HCT116 (cell line): ENCODE results near the gene ZNF496. TPM values are rescaled to one million over a fixed set of nuclear protein-coding genes. Genes with fewer than 3 reads are reported as not detected.

ENCODE experiments used
- ATAC-seq: fragments of 200-7000 bp; cut with Tn5 transposase; 2 replicates; pipeline ENCODE4 v1.9.1; 2020; ENCODE audit warnings: mild to moderate bottlenecking, moderate library complexity
- BruUV-seq: library from RNA; stranded (reverse); fragments of 400-500 nt; replicated peaks from 2 replicates; lab custom pipeline; 2021; lab: Mats Ljungman, UMichigan
- CTCF ChIA-PET: fragments of 300-600 bp; sonication (Branson Sonifier 250); formaldehyde crosslinking; loops from one replicate; lab custom pipeline; 2021; ENCODE audit warnings: antibody characterized with exemption; lab: Charles Lee
- POLR2A ChIA-PET: fragments of 300-600, 350-600 bp; sonication (Branson Sonifier 250); formaldehyde crosslinking; loops from one replicate; lab custom pipeline; 2021; ENCODE audit warnings: antibody characterized with exemption; lab: Charles Lee
- RAD21 ChIA-PET, 2 experiments: fragments of 300-600 bp; sonication (Branson Sonifier 250); formaldehyde crosslinking; loops; one replicate each; lab custom pipeline; 2023; ENCODE audit warnings: low total read pairs in 2 of 2; ENCODE audit not compliant: uncharacterized antibody in 2 of 2, unreplicated experiment in 2 of 2, low non-redundant PET in 1 of 2; lab: Charles Lee
- DNase-seq: peaks from one replicate; pipeline ENCODE4 v3.0.0-alpha.2; 2010; ENCODE audit warnings: low read depth, low spot score
- H2AFZ ChIP-seq: fragments of 200-600 bp; shearing (Covaris generic), sonication (generic); 2 replicates; pipeline ENCODE4 v1.6.1; 2017; ENCODE audit warnings: low read depth, mixed run types, mixed read lengths, antibody characterized with exemption, low read length; ENCODE audit not compliant: poor library complexity, severe bottlenecking
- H3K27ac ChIP-seq: 2 replicates; pipeline ENCODE4 v1.5.1; 2012; ENCODE audit warnings: low read depth, low read length
- H3K27me3 ChIP-seq: fragments of 200-600 bp; sonication (generic); 2 replicates; pipeline ENCODE4 v1.6.1; 2016; ENCODE audit warnings: mixed run types, low read length, mixed read lengths; ENCODE audit not compliant: insufficient read depth
- H3K36me3 ChIP-seq, 2 experiments: fragments of 200-500 bp in 1 of 2; fragments of 200-600 bp in 1 of 2; sonication (Bioruptor generic) in 1 of 2; sonication (generic) in 1 of 2; 2 replicates each; pipeline versions ENCODE4 v1.5.1 to v1.6.1; 2014 to 2016; ENCODE audit warnings: low read length in 2 of 2, inconsistent platforms in 1 of 2, mixed read lengths in 1 of 2, mixed run types in 1 of 2; ENCODE audit not compliant: insufficient read depth in 2 of 2, control insufficient read depth in 1 of 2
- H3K4me1 ChIP-seq, 2 experiments: fragments of 200-600 bp in 1 of 2; sonication (generic) in 1 of 2; 2 replicates each; pipeline versions ENCODE4 v1.5.1 to v1.6.1; 2012 to 2017; ENCODE audit warnings: low read length in 2 of 2, inconsistent platforms in 1 of 2, mild to moderate bottlenecking in 1 of 2, mixed read lengths in 1 of 2, mixed run types in 1 of 2, moderate library complexity in 1 of 2; ENCODE audit not compliant: insufficient read depth in 2 of 2, control insufficient read depth in 1 of 2
- H3K4me2 ChIP-seq: fragments of 200-600 bp; sonication (generic); 2 replicates; pipeline ENCODE4 v1.6.1; 2017; ENCODE audit warnings: mixed run types, low read length, mixed read lengths
- H3K4me3 ChIP-seq, 2 experiments: fragments of 200-600 bp in 1 of 2; sonication (generic) in 1 of 2; replicated peaks in 1 of 2; 2 replicates each; pipeline ENCODE4 v1.5.1; 2011 to 2016; ENCODE audit warnings: low read length in 2 of 2, control low read depth in 1 of 2, low read depth in 1 of 2, mild to moderate bottlenecking in 1 of 2, mixed read lengths in 1 of 2, mixed run types in 1 of 2
- H3K79me2 ChIP-seq: fragments of 200-600 bp; sonication (generic); 2 replicates; pipeline ENCODE4 v1.6.1; 2017; ENCODE audit warnings: mild to moderate bottlenecking, mixed run types, low read length, moderate library complexity, mixed read lengths; ENCODE audit not compliant: insufficient read depth
- H3K9ac ChIP-seq: fragments of 200-600 bp; sonication (generic); 2 replicates; pipeline ENCODE4 v1.6.1; 2016; ENCODE audit warnings: low read length, mixed read lengths
- H3K9me2 ChIP-seq: fragments of 200-600 bp; sonication (generic), shearing (Covaris generic); 2 replicates; pipeline ENCODE4 v1.6.1; 2017; ENCODE audit warnings: mixed run types, mild to moderate bottlenecking, moderate library complexity; ENCODE audit not compliant: insufficient read depth
- H3K9me3 ChIP-seq, 2 experiments: fragments of 200-500 bp in 1 of 2; fragments of 200-600 bp in 1 of 2; sonication (Bioruptor generic) in 1 of 2; sonication (generic) in 1 of 2; 2 replicates each; pipeline ENCODE4 v1.6.1; 2014 to 2017; ENCODE audit warnings: low read length in 2 of 2, mixed read lengths in 2 of 2, inconsistent platforms in 1 of 2, low read depth in 1 of 2, mild to moderate bottlenecking in 1 of 2, mixed run types in 1 of 2, moderate library complexity in 1 of 2; ENCODE audit not compliant: control insufficient read depth in 1 of 2, insufficient read depth in 1 of 2
- H4K20me1 ChIP-seq: fragments of 200-600 bp; sonication (generic), shearing (Covaris generic); 2 replicates; pipeline ENCODE4 v1.6.1; 2017; ENCODE audit warnings: mixed run types, mild to moderate bottlenecking, moderate library complexity; ENCODE audit not compliant: insufficient read depth
- CBX3 ChIP-seq: IDR thresholded peaks from 2 replicates; pipeline ENCODE4 v1.6.1; 2012; ENCODE audit warnings: low read depth
- CEBPB ChIP-seq: IDR thresholded peaks from 2 replicates; pipeline ENCODE4 v1.6.1; 2012; ENCODE audit warnings: low read depth
- EZH2phosphoT487 ChIP-seq: fragments of 200-600 bp; IDR thresholded peaks from 2 replicates; pipeline ENCODE4 v1.6.1; 2018; ENCODE audit warnings: antibody characterized with exemption, borderline replicate concordance
- FOSL1 ChIP-seq: IDR thresholded peaks from 2 replicates; pipeline ENCODE4 v1.6.1; 2012; ENCODE audit warnings: low read depth
- POLR2A ChIP-seq: IDR thresholded peaks from 2 replicates; pipeline ENCODE4 v1.7.0; 2011; ENCODE audit warnings: borderline replicate concordance; ENCODE audit not compliant: insufficient read depth, insufficient read length; ENCODE audit errors: extremely low read depth
- RAD21 ChIP-seq: IDR thresholded peaks from 2 replicates; pipeline ENCODE4 v1.6.1; 2012; ENCODE audit warnings: low read depth, mild to moderate bottlenecking
- SIN3A ChIP-seq: IDR thresholded peaks from 2 replicates; pipeline ENCODE4 v1.6.1; 2012; ENCODE audit warnings: low read depth
- ZFX ChIP-seq: fragments of 450-650 bp; IDR thresholded peaks from 2 replicates; pipeline ENCODE4 v1.6.1; 2017
- intact Hi-C: fragments of 100-400 bp; cut with micrococcal nuclease; formaldehyde crosslinking; loops from 2 replicates; pipeline ENCODE4 v1.10.0; 2022
- total RNA-seq: library from RNA; stranded (reverse); gene quantifications from one replicate; pipeline ENCODE4 v1.2.1, GENCODE V29; 2021; ENCODE audit not compliant: unreplicated experiment
- TF ChIP-seq, protein P1 (sequence below): IDR thresholded peaks from 2 replicates; pipeline ENCODE4 v1.6.1; 2012; ENCODE audit warnings: low read depth
- TF ChIP-seq, protein P2 (sequence below): IDR thresholded peaks from 2 replicates; pipeline ENCODE4 v1.6.1; 2012

Gene ZNF496
- total RNA-seq, 1 experiment from 2014 or later, result 37.4 TPM

GRCh38 chr1:247268390-247269045 lies 63.1 kb downstream of the ZNF496 start:
- Histone ChIP-seq H3K27ac (no peak overlapping the region), H3K9me3 (no peaks in the 10 kb centered on the region; a peak in 1 of 4 replicates), H3K27me3 (no peaks in the 10 kb centered on the region), H3K4me2 (no peak overlapping the region), H3K9ac (no peak overlapping the region), H3K9me2 (no peaks in the 10 kb centered on the region), H3K36me3 (no peaks in the 10 kb centered on the region)
- ChIA-PET RAD21 (no interaction called here), POLR2A (no interaction called here)
- TF ChIP-seq POLR2A, result no peak
- TF ChIP-seq RAD21, result no peak
- TF ChIP-seq SIN3A, result no peak
- no peak for TF ChIP-seq CBX3
- TF ChIP-seq, protein P1, sequence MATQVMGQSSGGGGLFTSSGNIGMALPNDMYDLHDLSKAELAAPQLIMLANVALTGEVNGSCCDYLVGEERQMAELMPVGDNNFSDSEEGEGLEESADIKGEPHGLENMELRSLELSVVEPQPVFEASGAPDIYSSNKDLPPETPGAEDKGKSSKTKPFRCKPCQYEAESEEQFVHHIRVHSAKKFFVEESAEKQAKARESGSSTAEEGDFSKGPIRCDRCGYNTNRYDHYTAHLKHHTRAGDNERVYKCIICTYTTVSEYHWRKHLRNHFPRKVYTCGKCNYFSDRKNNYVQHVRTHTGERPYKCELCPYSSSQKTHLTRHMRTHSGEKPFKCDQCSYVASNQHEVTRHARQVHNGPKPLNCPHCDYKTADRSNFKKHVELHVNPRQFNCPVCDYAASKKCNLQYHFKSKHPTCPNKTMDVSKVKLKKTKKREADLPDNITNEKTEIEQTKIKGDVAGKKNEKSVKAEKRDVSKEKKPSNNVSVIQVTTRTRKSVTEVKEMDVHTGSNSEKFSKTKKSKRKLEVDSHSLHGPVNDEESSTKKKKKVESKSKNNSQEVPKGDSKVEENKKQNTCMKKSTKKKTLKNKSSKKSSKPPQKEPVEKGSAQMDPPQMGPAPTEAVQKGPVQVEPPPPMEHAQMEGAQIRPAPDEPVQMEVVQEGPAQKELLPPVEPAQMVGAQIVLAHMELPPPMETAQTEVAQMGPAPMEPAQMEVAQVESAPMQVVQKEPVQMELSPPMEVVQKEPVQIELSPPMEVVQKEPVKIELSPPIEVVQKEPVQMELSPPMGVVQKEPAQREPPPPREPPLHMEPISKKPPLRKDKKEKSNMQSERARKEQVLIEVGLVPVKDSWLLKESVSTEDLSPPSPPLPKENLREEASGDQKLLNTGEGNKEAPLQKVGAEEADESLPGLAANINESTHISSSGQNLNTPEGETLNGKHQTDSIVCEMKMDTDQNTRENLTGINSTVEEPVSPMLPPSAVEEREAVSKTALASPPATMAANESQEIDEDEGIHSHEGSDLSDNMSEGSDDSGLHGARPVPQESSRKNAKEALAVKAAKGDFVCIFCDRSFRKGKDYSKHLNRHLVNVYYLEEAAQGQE, result no peak
- TF ChIP-seq EZH2phosphoT487, result no peak
- no peak for TF ChIP-seq ZFX
- no peak for TF ChIP-seq FOSL1
- TF ChIP-seq, protein P2, sequence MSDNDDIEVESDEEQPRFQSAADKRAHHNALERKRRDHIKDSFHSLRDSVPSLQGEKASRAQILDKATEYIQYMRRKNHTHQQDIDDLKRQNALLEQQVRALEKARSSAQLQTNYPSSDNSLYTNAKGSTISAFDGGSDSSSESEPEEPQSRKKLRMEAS, result no peak
- TF ChIP-seq CEBPB, result no peak
- TF ChIP-seq, all 23 proteins: peak for 0
- no peak overlapping the region for H3K4me3 ChIP-seq
- intact Hi-C loops, result no loop called here
- DNase-seq (no peak), ATAC-seq (no peak)
- H3K79me2 ChIP-seq, result no peaks in the 10 kb centered on the region
- no peak overlapping the region for H2AFZ ChIP-seq
- BruUV-seq, result no TSS peak
- CTCF ChIA-PET, result no interaction called here
- H3K4me1 ChIP-seq, result no peaks in the 10 kb centered on the region
- H4K20me1 ChIP-seq, result no peaks in the 10 kb centered on the region
